OCI-LY1 (cell line): ENCODE data around the gene TACSTD2.

Source experiments
- CTCF ChIP-seq: fragments of 200-600 bp; sonication (generic), shearing (Covaris generic); IDR thresholded peaks from 2 replicates; pipeline ENCODE4 v1.5.1; 2017; ENCODE audit warnings: mild to moderate bottlenecking, antibody characterized with exemption, low read length, moderate library complexity, mixed read lengths
- EZH2 ChIP-seq: fragments of 200-600 bp; sonication (generic), shearing (Covaris generic); IDR thresholded peaks from 2 replicates; pipeline ENCODE4 v1.8.0; 2017; ENCODE audit warnings: borderline replicate concordance, mixed run types, mild to moderate bottlenecking, antibody characterized with exemption, low read length, moderate library complexity, mixed read lengths

GRCh38 chr1:58576325-58576726 is 726 bp downstream of the TACSTD2 start:
- TF ChIP-seq CTCF (no peak), EZH2 (no peak)
